Progenitor cell of endocrine pancreas (in vitro differentiated cells): ENCODE data around the gene ASIC4. TPM values are rescaled to one million over a fixed set of nuclear protein-coding genes. Genes with fewer than 3 reads are reported as not detected.

ENCODE experiments used
- DNase-seq: peaks from one replicate; pipeline ENCODE4 v3.0.0; 2021; ENCODE audit warnings: low spot score; ENCODE audit not compliant: unreplicated experiment
- H3K27ac Mint-ChIP-seq: 2 replicates; pipeline ENCODE4 v1.8.0; 2021; ENCODE audit warnings: mild to moderate bottlenecking, moderate library complexity, mixed read lengths
- H3K27me3 Mint-ChIP-seq: 2 replicates; pipeline ENCODE4 v1.8.0; 2021; ENCODE audit warnings: mixed read lengths
- H3K36me3 Mint-ChIP-seq: 2 replicates; pipeline ENCODE4 v1.8.0; 2022; ENCODE audit warnings: mixed read lengths; ENCODE audit not compliant: insufficient read depth
- H3K4me1 Mint-ChIP-seq: 2 replicates; pipeline ENCODE4 v1.8.0; 2021; ENCODE audit warnings: low read depth, mixed read lengths
- H3K4me3 Mint-ChIP-seq: 2 replicates; pipeline ENCODE4 v1.8.0; 2021; ENCODE audit warnings: low read depth, mild to moderate bottlenecking, moderate library complexity, mixed read lengths
- H3K9me3 Mint-ChIP-seq: 2 replicates; pipeline ENCODE4 v1.8.0; 2021; ENCODE audit warnings: low read depth, mixed read lengths
- total RNA-seq: library from RNA; stranded (reverse); gene quantifications from 2 replicates; pipeline ENCODE4 v1.2.1, GENCODE V29; 2021
- TF ChIP-seq, protein P1 (sequence below): fragments of 200-600 bp; sonication (generic); IDR thresholded peaks from one replicate; pipeline ENCODE4 v1.5.0; 2021; ENCODE audit warnings: antibody characterized with exemption, mild to moderate bottlenecking; ENCODE audit not compliant: unreplicated experiment

The ASIC4 gene
- total RNA-seq, 1 donor from 2014 or later = 5.1 TPM

DNA sequence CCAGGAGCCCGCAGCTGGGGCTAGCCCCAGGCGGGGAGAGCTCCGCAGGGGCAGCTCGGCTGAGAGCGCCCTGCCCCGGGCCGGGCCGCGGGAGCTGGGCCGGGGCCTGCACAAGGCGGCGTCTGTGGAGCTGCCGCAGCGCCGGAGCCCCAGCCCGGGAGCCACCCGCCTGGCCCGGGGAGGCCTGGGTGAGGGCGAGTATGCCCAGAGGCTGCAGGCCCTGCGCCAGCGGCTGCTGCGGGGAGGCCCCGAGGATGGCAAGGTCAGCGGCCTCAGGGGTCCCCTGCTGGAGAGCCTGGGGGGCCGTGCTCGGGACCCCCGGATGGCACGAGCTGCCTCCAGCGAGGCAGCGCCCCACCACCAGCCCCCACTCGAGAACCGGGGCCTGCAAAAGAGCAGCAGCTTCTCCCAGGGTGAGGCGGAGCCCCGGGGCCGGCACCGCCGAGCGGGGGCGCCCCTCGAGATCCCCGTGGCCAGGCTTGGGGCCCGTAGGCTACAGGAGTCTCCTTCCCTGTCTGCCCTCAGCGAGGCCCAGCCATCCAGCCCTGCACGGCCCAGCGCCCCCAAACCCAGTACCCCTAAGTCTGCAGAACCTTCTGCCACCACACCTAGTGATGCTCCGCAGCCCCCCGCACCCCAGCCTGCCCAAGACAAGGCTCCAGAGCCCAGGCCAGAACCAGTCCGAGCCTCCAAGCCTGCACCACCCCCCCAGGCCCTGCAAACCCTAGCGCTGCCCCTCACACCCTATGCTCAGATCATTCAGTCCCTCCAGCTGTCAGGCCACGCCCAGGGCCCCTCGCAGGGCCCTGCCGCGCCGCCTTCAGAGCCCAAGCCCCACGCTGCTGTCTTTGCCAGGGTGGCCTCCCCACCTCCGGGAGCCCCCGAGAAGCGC, 30.6 kb upstream of the ASIC4 start:
- TF ChIP-seq, protein P1, sequence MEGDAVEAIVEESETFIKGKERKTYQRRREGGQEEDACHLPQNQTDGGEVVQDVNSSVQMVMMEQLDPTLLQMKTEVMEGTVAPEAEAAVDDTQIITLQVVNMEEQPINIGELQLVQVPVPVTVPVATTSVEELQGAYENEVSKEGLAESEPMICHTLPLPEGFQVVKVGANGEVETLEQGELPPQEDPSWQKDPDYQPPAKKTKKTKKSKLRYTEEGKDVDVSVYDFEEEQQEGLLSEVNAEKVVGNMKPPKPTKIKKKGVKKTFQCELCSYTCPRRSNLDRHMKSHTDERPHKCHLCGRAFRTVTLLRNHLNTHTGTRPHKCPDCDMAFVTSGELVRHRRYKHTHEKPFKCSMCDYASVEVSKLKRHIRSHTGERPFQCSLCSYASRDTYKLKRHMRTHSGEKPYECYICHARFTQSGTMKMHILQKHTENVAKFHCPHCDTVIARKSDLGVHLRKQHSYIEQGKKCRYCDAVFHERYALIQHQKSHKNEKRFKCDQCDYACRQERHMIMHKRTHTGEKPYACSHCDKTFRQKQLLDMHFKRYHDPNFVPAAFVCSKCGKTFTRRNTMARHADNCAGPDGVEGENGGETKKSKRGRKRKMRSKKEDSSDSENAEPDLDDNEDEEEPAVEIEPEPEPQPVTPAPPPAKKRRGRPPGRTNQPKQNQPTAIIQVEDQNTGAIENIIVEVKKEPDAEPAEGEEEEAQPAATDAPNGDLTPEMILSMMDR = no peak
- peaks cover 77% of the 10 kb centered on the region for H3K27me3 Mint-ChIP-seq

DNA sequence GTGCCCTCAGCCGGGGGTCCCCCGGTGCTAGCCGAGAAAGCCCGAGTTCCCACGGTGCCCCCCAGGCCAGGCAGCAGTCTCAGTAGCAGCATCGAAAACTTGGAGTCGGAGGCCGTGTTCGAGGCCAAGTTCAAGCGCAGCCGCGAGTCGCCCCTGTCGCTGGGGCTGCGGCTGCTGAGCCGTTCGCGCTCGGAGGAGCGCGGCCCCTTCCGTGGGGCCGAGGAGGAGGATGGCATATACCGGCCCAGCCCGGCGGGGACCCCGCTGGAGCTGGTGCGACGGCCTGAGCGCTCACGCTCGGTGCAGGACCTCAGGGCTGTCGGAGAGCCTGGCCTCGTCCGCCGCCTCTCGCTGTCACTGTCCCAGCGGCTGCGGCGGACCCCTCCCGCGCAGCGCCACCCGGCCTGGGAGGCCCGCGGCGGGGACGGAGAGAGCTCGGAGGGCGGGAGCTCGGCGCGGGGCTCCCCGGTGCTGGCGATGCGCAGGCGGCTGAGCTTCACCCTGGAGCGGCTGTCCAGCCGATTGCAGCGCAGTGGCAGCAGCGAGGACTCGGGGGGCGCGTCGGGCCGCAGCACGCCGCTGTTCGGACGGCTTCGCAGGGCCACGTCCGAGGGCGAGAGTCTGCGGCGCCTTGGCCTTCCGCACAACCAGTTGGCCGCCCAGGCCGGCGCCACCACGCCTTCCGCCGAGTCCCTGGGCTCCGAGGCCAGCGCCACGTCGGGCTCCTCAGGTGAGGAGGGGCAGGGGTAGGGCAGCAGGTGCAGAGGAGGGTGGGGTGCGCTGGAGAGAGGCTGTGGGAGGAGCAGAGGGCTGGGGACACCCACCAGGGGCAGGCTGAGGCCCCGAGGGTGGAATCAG, 29.7 kb upstream of the ASIC4 start:
- H3K27ac Mint-ChIP-seq = no peak overlapping the region
- peak; percentile 29 for DNase-seq
- H3K36me3 Mint-ChIP-seq = no peaks in the 10 kb centered on the region
- TF ChIP-seq, protein P1 = no peak
- no peak overlapping the region for H3K4me3 Mint-ChIP-seq
- H3K9me3 Mint-ChIP-seq = no peaks in the 10 kb centered on the region
- peaks cover 69% of the 10 kb centered on the region for H3K27me3 Mint-ChIP-seq
- no peaks in the 10 kb centered on the region for H3K4me1 Mint-ChIP-seq

More for the DNA sequence above, 30.6 kb upstream of the ASIC4 start:
- H3K4me3 Mint-ChIP-seq = no peak overlapping the region
- no peak overlapping the region for H3K27ac Mint-ChIP-seq
- no peaks in the 10 kb centered on the region for H3K4me1 Mint-ChIP-seq
- no peak for DNase-seq
- H3K9me3 Mint-ChIP-seq = no peaks in the 10 kb centered on the region
- H3K36me3 Mint-ChIP-seq = no peaks in the 10 kb centered on the region

DNA sequence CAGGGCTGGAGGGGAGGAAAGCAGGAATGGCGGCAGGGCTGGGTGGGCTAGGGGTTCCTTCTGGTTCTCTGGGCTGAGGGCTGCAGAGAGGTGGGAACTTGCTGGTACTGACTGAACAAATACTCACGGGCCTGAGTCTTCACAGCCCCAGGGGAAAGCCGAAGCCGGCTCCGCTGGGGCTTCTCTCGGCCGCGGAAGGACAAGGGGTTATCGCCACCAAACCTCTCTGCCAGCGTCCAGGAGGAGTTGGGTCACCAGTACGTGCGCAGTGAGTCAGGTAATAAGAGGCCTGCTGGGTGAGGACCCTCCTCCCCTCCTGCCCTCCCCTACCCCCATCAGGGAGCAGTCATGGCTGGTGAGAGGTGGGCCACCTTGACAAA, 29.1 kb upstream of the ASIC4 start:
- Mint-ChIP-seq H3K9me3 (no peaks in the 10 kb centered on the region), H3K27me3 (peaks cover 64% of the 10 kb centered on the region), H3K27ac (no peak overlapping the region), H3K4me3 (peak overlapping the region; percentile 19), H3K4me1 (no peaks in the 10 kb centered on the region), H3K36me3 (no peaks in the 10 kb centered on the region)
- no peak for DNase-seq
- TF ChIP-seq, protein P1 = no peak

DNA sequence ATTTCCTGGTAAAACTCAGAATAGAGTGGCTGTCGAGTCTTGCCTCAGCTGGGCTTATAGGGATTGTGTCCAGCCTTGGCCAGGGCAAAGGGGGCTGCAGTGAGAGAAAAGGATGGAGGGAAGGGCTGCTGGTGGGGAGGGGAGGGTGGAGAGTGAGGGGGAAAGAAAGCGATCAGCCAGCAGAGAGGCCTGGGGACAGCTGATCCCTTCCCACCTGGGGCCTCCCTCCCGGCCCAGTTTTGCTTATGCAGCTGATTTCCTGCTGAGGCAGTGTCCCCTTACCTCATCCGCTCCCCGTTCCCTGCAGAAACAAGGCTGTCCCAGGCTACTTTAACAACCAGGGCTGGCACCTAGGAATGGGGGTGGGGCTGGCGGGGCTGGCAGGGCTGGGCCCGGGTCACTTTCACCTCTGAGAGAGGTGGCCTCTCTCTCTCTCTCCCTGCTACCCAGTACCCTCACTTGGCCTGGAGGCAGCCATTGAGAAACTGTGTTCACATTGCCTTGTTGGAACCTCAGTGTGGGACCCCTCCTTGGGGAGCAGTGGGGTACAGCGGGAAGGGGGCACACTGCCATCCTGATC, 27.8 kb upstream of the ASIC4 start:
- no peak overlapping the region for H3K4me3 Mint-ChIP-seq
- no peak for DNase-seq
- H3K36me3 Mint-ChIP-seq = no peaks in the 10 kb centered on the region
- H3K27me3 Mint-ChIP-seq = peaks cover 60% of the 10 kb centered on the region
- no peak overlapping the region for H3K27ac Mint-ChIP-seq
- TF ChIP-seq, protein P1 = no peak
- no peaks in the 10 kb centered on the region for H3K4me1 Mint-ChIP-seq
- H3K9me3 Mint-ChIP-seq = no peaks in the 10 kb centered on the region
